HG02678 (cell line): ENCODE measurements around the gene RPS8.
"Not testable (repeated sequence)": the region's sequence is repeated elsewhere in the genome, so short reads cannot be mapped to it uniquely, and the experiment has no call there.

ENCODE experiments used
- ATAC-seq: cut with Tn5 transposase; IDR thresholded peaks from one replicate; pipeline ENCODE4 v1.9.1; 2021; ENCODE audit warnings: mild to moderate bottlenecking, moderate library complexity; ENCODE audit not compliant: unreplicated experiment

The RPS8 gene

DNA sequence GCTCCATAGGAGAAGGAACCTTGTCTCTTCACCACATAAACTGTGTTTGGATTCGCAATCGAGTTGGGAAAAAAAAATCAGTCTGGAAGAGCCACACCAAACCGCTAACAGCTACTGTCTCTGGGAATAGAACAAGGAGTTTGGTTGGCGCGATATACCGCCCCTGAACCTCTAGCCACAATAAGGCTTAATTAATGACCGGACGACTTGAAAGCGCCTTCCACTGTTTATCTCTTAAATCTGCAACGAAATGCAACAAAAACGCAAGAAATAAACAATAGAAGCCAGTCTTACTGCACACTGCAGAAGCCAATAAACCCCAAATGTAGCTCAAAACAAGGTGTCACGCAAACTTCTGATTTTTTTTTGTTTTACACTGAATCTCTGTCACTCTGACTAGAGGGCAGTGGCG, 43.9 kb downstream of the RPS8 start:
- no peak for ATAC-seq

DNA sequence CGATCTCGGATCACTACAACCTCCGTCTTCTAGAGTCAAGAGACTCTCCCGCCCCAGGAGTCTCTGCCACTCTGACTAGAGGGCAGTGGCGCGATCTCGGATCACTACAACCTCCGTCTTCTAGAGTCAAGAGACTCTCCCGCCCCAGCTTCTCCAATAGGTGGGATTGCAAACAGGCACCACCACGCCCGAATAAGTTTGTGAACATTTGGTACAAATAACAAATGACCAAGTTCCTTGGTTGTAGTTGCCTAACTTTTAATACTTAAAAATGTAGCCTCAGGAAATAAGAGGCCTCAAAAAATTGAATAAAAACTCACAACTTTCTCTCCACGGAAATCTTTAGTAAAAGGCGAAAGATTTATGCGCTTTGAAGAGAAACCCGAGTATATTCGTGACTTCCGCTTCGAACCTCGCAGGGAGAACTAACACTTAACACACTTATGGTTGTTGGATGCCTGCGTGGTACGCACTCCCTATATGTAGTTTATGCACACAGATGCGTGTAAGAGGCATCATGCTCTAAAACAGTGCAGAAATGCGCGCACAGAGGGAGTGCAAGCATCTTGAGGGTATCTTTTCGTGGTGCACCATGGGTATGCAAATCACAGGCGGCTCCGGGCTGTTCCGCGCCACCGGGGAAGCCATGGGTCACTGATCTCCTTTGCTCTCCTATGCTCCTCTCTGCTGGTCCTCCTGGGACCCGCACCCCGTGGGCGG, 44.4 kb downstream of the RPS8 start:
- ATAC-seq: peak; percentile 82

DNA sequence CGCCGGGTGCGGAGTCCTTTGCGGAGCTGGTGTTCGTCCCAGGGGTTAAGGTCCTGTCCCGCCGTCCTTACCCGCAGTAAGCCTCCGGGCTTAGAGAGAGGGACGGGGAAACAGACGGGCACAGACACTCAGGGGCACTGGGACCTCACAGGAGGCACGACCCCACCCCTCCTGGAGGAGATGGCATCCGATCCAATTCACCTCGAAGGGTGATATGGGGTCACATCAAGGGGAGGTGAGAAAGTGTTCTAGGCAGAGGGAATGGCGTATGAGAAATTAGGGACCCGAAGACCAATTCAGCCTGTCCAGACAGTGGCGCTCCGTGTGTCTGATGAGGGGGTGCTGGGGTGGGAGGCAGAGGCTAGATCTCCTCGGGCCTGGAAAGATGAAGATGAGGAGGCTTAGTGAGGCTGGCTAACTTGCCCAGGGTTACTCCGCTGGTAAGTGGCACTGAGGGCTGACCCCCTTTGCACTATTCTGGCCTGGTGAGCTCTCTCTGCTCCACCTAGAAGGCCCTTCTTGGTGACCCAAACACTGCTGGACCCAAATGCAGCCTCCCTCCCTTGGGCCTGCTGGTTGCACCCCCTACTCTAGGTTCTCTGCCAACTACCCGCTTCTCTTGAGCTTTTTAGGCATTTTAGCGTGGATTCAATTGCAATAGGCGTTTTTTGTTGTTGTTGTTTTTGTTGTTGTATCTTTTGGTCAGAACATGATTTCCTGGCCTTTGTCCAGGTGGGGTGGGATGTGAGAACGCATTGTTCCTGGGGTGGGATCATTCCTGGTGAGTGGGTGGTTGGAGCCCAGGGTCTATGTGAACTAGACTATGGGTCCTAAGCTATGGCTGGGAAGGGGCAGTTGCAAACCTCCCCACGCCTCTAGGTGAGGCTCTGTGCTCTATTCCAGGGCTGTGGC, 45.2 kb downstream of the RPS8 start:
- ATAC-seq: no peak

DNA sequence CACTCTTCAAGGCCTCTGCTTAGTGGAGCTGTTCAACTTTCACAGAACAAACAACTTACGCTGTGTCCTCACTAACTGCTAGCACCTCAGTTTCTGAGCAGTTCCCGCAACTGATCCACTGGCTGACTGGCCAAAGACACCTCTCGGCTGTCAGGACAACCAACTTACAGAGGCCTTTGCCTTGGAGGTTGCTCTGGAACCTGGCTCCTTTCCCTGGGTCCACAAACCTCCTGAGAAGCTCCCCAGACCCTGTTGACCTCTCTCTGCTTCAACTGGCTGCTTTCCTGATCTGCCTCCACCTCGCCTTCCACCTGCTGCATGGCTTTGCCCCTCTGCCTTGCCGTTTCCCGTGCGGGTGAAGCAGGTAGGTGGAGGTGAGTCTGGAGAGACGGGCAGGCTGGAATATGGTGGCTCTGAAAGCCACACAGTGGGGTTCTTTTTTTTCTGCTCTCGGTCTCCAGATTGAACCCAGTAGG, 45.9 kb downstream of the RPS8 start:
- no peak for ATAC-seq

DNA sequence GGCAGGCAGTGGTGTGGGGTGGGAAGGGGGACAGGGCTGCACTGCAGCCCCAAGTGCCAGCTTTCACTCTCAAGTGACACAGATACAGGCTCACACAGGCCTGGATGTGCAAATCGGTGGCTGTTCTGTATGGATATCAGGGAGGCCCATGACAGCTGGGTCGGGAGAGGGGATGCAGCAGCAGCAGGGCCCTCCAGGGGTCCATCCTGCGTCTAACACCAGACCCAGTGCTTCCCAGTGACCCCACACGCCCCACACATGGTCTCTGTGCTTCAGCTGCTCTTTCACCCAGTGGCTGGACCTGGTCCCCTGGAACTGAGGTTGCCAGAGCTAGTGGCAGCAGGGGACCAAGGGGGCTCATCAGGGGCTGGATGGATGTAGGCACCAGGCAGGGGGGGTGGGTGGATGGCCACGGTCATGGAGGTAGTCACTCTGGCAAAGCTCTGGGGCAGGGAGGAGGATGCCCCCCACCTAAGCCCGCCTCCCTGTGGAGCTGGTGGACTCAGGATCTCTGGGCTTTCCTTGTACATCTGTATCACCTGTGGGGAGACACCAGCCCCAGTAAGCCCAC, 46.9 kb downstream of the RPS8 start:
- no peak for ATAC-seq

DNA sequence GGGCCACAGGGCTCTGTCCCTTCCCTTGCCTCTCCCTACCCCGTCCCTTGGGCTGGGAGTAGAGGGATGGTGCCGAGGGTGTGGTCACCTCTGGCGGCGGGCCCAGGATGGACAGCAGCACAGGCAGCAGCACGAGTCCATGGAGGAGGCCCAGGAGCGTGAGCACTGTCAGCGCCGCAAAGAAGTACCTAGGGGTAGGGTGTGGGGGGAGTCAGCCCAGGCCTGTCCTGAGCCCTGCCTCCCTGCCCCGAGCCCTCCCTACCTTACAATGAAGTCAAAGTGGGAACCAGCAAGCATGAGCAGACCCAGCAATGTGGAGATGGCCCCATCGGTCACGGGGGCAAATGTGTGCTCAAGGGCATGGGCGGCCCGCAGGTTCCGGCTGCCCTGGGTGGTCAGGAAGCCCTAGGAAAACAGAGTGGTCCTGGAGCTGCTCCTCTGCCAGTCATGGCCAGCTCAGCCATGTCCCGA, 47.7 kb downstream of the RPS8 start:
- no peak for ATAC-seq

DNA sequence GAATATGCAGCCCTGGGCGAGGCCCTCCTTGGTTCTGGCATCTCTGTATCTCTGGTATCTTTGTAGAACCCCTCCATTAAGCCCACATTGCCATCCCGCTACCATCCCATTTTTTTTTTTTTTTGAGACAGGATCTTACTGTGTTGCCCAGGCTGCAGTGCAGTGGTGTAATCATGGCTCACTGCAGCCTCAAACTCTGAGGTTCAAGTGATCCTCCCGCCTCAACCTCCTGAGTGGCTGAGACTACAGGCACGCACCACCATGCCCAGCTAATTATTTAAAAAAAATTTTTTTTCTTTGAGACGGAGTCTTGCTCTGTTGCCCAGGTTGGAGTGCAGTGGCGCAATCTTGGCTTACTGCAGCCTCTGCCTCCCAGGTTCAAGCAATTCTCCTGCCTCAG, 49.1 kb downstream of the RPS8 start:
- not testable (repeated sequence) for ATAC-seq

DNA sequence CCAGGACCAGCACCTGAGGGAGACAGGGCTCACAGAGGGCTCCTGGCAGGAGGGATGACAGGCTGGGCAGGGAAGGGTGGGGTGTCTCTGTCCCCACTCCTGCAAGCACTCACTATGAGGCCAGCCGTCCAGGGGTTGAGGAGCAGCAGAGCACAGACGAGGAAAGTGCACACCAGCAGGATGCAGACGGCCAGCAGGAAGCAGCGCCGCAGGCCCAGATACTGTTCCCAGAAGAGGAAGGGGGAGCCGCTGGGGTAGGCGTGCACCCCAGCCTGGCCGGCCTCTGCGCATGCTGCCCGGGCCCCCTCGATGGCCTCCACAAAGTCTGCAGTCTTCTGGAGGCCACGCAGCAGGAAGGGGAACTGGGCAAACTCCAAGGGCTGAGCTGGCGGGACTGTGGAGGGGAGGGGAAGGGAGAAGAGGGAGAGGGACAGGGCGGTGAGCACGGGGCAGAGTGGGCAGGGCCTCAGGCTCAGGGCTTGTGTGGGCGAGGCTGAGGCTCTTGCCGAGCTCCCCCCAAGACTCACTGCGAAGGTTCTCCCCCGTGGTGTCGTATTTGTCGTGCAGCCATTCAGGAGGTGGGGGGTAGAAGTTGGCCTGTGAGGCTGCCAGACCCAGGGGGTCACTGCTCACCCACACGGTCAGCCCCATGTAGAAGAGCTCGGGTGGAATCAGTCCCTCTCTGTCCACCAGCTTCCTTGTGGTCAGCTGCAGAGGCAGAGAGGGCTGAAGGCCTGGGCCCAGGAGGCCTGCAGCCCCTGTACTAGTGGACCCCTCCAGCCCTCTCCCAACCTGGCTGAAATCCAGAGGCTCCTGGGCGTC, 51.2 kb downstream of the RPS8 start:
- no peak for ATAC-seq

DNA sequence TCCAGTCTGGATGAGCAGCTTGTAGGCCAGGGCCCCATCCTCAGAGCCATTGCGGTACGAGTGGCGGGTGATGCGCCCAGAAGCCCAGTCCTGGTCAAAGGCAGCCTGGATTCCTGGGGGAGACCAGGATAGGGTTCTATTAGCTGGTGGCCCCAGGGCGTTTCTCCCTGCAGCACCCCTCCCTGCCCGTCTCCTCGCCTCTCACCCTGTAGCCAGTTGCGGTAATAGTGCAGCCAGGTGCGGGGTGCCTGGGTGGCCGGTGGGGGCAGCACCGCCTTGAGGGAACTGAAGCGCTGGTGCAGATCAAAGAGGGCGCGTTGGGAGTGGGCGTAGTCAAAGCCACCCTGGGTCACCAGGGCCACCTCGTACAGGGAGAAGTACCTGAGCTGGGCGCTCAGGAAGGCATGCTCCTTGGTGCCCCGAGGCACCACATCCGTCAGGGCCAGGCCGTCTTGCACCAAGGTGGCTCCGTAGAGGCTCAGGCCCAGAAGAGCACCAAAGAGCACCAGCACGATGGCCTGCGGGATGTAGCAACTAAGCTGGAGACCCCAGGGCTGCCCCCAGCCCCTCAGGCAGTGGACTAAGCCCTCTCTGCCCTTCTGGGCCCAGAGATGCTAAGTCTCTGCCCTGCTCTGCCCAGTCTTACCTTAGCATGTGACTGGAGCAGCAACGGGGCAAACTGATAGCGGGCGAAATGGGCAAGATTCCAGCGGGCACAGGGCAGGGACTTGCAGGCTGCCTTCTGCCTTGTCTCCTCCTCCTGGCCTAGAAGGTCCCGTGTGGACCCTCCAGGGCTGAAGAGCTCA, 52.1 kb downstream of the RPS8 start:
- ATAC-seq: no peak

DNA sequence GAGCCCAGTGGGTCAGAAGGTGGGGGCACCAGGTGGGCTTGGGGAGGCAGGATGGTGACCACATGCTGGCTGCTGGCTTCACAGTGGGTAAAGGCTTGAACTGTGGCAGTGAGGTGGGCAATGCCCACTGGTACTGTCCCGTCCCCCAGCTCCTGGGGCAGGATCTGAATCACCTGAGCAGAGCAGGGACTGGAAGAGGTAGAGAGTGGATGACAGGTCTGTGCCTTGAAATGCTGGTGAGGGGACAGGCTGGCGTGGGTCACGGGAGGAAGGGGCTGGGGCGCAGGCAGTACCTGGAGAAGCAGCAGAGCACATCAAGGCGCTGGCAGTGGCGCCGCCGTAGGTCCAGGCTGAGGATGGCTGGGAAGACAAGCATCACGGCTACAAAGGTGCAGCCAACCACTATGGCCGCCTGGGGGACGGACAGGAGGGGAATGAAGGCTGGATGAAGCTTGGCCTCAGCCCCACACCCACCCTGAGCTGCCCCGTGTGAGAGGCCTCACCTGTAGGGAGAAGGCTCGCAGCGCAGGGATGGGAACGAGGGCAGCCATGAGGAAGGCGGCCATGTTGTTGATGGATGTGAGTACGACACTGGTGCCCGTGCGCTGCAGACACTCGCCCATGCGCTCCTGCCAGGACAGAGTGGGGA, 52.8 kb downstream of the RPS8 start:
- ATAC-seq: no peak
